ENCODE data around the gene SBK1. TPM values are rescaled to one million over a fixed set of nuclear protein-coding genes. Genes with fewer than 3 reads are reported as not detected.

The SBK1 gene
- total RNA-seq, 2 experiments from 2014 or later = 0.22 to 0.63 TPM

DNA sequence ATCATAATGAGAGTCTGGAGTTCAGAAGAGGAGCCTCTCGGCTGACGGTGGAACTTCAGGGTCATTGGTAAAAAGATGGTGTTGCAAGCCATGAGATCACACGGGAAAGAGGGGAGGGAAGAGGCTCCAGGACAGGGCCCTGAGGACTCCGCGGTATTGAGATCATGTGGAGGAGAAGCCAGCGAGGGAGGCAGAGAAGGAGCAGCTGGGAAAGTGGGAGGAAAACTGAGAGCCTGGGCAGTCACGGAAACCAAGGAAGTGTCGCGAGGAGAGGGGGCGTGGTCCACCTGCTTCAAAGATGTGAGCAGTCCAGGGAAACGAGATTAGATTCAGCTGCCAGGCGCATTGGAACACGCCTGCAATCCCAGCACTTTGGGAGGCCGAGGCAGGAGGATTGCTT, 27.7 kb upstream of the SBK1 start:
- TF ChIP-seq, protein P1, sequence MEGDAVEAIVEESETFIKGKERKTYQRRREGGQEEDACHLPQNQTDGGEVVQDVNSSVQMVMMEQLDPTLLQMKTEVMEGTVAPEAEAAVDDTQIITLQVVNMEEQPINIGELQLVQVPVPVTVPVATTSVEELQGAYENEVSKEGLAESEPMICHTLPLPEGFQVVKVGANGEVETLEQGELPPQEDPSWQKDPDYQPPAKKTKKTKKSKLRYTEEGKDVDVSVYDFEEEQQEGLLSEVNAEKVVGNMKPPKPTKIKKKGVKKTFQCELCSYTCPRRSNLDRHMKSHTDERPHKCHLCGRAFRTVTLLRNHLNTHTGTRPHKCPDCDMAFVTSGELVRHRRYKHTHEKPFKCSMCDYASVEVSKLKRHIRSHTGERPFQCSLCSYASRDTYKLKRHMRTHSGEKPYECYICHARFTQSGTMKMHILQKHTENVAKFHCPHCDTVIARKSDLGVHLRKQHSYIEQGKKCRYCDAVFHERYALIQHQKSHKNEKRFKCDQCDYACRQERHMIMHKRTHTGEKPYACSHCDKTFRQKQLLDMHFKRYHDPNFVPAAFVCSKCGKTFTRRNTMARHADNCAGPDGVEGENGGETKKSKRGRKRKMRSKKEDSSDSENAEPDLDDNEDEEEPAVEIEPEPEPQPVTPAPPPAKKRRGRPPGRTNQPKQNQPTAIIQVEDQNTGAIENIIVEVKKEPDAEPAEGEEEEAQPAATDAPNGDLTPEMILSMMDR (conservative IDR thresholded peaks at IDR 0.05; ENCODE audit: low read length) = no peak
- TF ChIP-seq EZH2phosphoT487 (IDR thresholded peaks at IDR 0.05; ENCODE audit: borderline replicate concordance, low read depth, low read length) = no peak
- Histone ChIP-seq H4K20me1 (ENCODE audit: insufficient read depth, low read length) (no peaks in the 10 kb centered on the region), H3K79me2 (ENCODE audit: insufficient read depth, low read depth, low read length) (no peaks in the 10 kb centered on the region), H3K9me2 (ENCODE audit: insufficient read depth, low read length) (no peaks in the 10 kb centered on the region), H3K27ac (ENCODE audit: low read depth, low read length, poor library complexity, severe bottlenecking) (no peak overlapping the region), H3K4me2 (ENCODE audit: low read length) (no peak overlapping the region), H3K36me3 (ENCODE audit: insufficient read depth, low read length) (no peaks in the 10 kb centered on the region), H3K4me1 (ENCODE audit: insufficient read depth, low read length, poor library complexity, severe bottlenecking) (no peaks in the 10 kb centered on the region), H3K4me3 (ENCODE audit: low read depth, low read length, poor library complexity, severe bottlenecking) (no peak overlapping the region), H2AFZ (ENCODE audit: low read length) (no peak overlapping the region), H3K9me3 (ENCODE audit: low read length) (no peaks in the 10 kb centered on the region)
- no peak for DNase-seq (ENCODE audit: low spot score)
- intact Hi-C loops (cut with micrococcal nuclease; ENCODE audit: unreplicated experiment) = no loop called here
- POLR2A ChIA-PET = no interaction called here
- CTCF ChIA-PET (ENCODE audit: unreplicated experiment) = no interaction called here
- no TSS peak for BruUV-seq (replicated peaks)

DNA sequence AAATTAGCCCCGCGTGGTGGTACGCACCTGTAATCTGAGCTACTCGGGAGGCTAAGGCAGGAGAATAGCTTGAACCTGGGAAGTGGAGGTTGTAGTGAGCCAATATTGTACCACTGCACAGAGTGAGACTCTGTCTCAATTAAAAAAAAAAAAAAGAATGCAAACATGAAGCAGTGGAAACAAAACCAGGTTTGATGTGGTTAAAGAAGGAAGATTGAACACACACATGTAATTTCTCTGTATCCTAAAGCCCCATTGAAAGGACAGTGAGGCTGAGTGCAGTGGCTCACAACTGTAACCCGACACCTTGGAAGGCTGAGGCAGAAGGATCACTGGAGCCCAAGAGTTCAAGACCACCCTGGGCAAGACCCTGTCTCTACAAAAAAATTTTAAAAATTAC, 26.5 kb upstream of the SBK1 start:
- Histone ChIP-seq H3K4me2 (ENCODE audit: low read length) (no peak overlapping the region), H3K9me2 (ENCODE audit: insufficient read depth, low read length) (no peaks in the 10 kb centered on the region), H3K36me3 (ENCODE audit: insufficient read depth, low read length) (no peaks in the 10 kb centered on the region), H3K9me3 (ENCODE audit: low read length) (no peaks in the 10 kb centered on the region), H4K20me1 (ENCODE audit: insufficient read depth, low read length) (no peaks in the 10 kb centered on the region), H3K4me3 (ENCODE audit: low read depth, low read length, poor library complexity, severe bottlenecking) (no peak overlapping the region), H2AFZ (ENCODE audit: low read length) (no peak overlapping the region), H3K4me1 (ENCODE audit: insufficient read depth, low read length, poor library complexity, severe bottlenecking) (no peaks in the 10 kb centered on the region), H3K79me2 (ENCODE audit: insufficient read depth, low read depth, low read length) (no peaks in the 10 kb centered on the region), H3K27ac (ENCODE audit: low read depth, low read length, poor library complexity, severe bottlenecking) (no peak overlapping the region)
- CTCF ChIA-PET (ENCODE audit: unreplicated experiment) = no interaction called here
- DNase-seq (ENCODE audit: low spot score) = no peak
- TF ChIP-seq, protein P1 (conservative IDR thresholded peaks at IDR 0.05; ENCODE audit: low read length) = no peak
- no peak for TF ChIP-seq EZH2phosphoT487 (IDR thresholded peaks at IDR 0.05; ENCODE audit: borderline replicate concordance, low read depth, low read length)
- intact Hi-C loops (cut with micrococcal nuclease; ENCODE audit: unreplicated experiment) = no loop called here
- no TSS peak for BruUV-seq (replicated peaks)
- POLR2A ChIA-PET = no interaction called here

DNA sequence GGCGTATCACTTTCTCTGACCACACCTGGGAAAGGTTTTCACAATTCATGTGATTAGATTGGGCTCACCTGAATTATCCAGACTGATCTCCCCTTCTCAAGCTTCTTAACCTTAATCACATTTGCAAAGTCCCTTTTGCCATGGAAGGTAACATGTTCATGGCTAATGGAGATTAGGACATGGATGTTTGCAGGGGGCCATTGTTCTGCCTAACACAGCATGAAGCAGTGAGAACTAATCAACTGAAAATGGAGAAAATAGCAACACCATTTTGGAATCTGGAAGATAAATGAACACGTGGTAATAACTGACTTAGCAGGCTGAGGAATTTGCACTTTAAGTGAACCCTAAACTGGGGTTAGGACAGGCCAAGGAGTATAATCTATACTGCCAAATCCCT, 25.0 kb upstream of the SBK1 start:
- Histone ChIP-seq H3K79me2 (ENCODE audit: insufficient read depth, low read depth, low read length) (no peaks in the 10 kb centered on the region), H2AFZ (ENCODE audit: low read length) (no peak overlapping the region), H3K36me3 (ENCODE audit: insufficient read depth, low read length) (no peaks in the 10 kb centered on the region), H3K27ac (ENCODE audit: low read depth, low read length, poor library complexity, severe bottlenecking) (no peak overlapping the region), H3K4me1 (ENCODE audit: insufficient read depth, low read length, poor library complexity, severe bottlenecking) (no peaks in the 10 kb centered on the region), H3K9me3 (ENCODE audit: low read length) (no peaks in the 10 kb centered on the region), H4K20me1 (ENCODE audit: insufficient read depth, low read length) (no peaks in the 10 kb centered on the region), H3K9me2 (ENCODE audit: insufficient read depth, low read length) (no peaks in the 10 kb centered on the region), H3K4me3 (ENCODE audit: low read depth, low read length, poor library complexity, severe bottlenecking) (no peak overlapping the region), H3K4me2 (ENCODE audit: low read length) (no peak overlapping the region)
- TF ChIP-seq, protein P1 (conservative IDR thresholded peaks at IDR 0.05; ENCODE audit: low read length) = no peak
- TF ChIP-seq EZH2phosphoT487 (IDR thresholded peaks at IDR 0.05; ENCODE audit: borderline replicate concordance, low read depth, low read length) = no peak
- intact Hi-C loops (cut with micrococcal nuclease; ENCODE audit: unreplicated experiment) = no loop called here
- no peak for DNase-seq (ENCODE audit: low spot score)
- BruUV-seq (replicated peaks) = no TSS peak
- POLR2A ChIA-PET = interaction anchor here (0.6 kb wide), 1 partner anchor 99 kb away, joined by 3 read pairs; no protein-coding TSS in a partner anchor
- CTCF ChIA-PET (ENCODE audit: unreplicated experiment) = no interaction called here

Data from OCI-LY7 (cell line).